SK-N-MC (cell line): ENCODE results near the gene LTA.

Experiments
- EZH2 ChIP-seq: fragments of 200-600 bp; sonication (generic); IDR thresholded peaks from one replicate; pipeline ENCODE4 v1.6.1; 2017; ENCODE audit warnings: antibody characterized with exemption
- POLR2AphosphoS5 ChIP-seq: IDR thresholded peaks from 2 replicates; pipeline ENCODE4 v1.6.1; 2012; ENCODE audit warnings: mild to moderate bottlenecking, low read depth, low read length, borderline replicate concordance

DNA sequence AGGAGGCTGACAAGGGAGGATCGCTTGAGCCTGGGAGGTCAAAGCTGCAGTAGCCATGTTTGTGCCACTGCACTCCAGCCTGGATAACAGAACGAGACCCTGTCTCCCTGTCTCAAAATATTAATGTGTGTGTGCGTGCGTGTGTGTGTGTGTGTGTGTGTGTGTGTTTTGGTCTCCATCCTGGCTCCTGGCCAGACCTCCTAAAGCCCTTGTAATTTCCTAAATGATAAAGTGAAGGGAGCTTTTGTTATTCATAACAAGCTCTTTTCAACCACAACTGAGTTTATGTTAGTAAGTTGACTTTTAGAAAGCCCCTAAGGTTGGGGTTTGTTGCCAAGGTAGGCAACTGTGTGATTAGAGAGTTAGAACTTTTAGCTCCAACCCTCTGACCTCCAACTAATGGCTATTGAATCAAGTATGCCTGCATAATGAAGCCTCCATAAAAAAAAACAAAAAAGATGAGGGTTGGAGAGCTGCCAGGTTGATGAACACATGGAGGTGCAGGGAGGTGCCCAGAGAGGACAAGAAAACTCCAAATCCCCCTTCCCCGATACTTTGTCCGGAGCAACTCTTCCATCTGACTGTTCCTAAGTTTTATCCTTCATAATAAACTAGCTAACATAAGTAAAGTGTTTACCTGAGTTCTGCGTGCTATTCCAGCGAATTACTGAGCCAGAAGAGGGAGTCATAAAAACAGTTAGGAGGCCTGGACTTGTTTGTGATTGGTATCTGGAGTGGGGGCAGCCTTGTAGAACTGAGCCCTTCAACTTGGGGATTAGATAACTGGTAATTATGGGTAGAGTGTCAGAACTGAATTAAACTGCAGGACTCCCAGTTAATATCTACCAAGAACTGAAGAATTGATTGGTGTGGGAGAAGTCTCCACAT is 37.7 kb downstream of the LTA start:
- no peak for TF ChIP-seq EZH2
- TF ChIP-seq POLR2AphosphoS5: no peak
